SIG-M5 treated with dmso at 0.1 percent for 504 hours (cell line): ENCODE measurements around the gene SCAF11.

ENCODE experiments used
- DNase-seq: peaks from one replicate; lab custom pipeline; 2025; ENCODE audit not compliant: unreplicated experiment; lab: John Stamatoyannopoulos, UW

Gene SCAF11

GRCh38 chr12:45930369-45930768 is 60.0 kb downstream of the SCAF11 start:
- DNase-seq, result no peak

DNA sequence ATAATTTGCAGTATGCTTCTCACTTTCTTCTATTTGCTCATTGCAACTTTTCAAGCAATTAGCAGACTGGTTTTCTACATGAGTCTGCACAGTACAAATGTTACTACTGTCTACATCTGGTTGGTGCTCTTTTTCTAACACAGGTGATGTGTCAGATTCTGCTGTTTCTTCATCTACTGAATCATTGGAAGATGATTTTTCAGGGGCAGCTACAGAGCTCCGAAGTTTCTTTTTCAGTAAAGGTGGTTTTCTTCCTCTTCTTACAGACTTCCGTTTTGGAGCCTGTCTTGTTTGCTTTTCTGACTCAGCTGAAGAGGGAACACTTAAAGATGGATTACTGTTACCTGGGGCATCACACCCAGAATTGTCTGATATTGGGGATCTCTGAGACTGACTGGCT is 62.1 kb downstream of the SCAF11 start:
- DNase-seq, result no peak

GRCh38 chr12:45918818-45919217 is 71.6 kb downstream of the SCAF11 start:
- DNase-seq, result no peak

- DNase-seq, result no peak
Measured at GRCh38 chr12:45915405-45915804, 75.0 kb downstream of the SCAF11 start.

GRCh38 chr12:45914090-45914489 is 76.3 kb downstream of the SCAF11 start:
- no peak for DNase-seq

DNA sequence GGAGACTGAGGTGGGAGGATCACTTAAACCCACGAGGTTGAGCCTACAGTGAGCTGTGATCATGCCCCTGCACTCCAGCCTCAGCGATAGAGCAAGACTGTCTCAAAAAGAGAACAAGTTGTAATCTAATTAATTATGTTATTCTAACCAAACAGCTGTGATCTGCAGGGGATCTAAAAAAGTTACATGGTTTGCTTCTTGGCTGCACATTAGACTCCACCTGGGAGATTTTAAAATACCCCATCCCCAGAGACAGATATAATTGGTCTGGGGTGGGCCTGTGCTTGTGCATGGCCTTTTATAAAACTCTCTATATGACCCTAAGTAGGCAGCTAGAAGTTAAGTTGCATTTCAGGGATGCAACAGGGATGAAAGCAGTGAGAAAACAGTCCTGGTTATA is 76.7 kb downstream of the SCAF11 start:
- no peak for DNase-seq

- DNase-seq, result no peak
Measured at GRCh38 chr12:45912774-45913173, 77.6 kb downstream of the SCAF11 start.

GRCh38 chr12:45909041-45909713 is 81.2 kb downstream of the SCAF11 start:
- DNase-seq, result no peak

DNA sequence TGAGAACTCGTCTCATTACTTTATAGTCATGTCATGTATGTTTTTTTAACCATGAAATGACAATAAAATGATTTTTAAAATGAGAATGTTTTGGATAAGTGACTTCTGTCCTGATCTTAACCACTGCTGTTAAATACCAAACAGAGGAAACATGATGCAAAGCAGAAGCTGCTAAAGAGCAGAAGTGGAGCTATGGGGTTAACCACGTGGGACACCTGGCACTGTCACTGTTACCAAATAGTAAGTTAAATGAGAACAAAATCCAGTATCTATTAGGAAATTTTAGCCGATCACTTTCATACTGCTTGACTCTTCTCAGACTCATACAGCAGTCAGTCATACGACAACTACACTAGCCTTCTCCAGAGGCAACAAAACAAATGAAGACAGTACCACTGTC is 82.4 kb downstream of the SCAF11 start:
- DNase-seq, result peak; percentile 37

GRCh38 chr12:45898094-45898493 is 92.3 kb downstream of the SCAF11 start:
- no peak for DNase-seq

- DNase-seq, result no peak
Measured at GRCh38 chr12:45895961-45896360, 94.4 kb downstream of the SCAF11 start.

- no peak for DNase-seq
Measured at GRCh38 chr12:45893240-45893639, 97.1 kb downstream of the SCAF11 start.

DNA sequence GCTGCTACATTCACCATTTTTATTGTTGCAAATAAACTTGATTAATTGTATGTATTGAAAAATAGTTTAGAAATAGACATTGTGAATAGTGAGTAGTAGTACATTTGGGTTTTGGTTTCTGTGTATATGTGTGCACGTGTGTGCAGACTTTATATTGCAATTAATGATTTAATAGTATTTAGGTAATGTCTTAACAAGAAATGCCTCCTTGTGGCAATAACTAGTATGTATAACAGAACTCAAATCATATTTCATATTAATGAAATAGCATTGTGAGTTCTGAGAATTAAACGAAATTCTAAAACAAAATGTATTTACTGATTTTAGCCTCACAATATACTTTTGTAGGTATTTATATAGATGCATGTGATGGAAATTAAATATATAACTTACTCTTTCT is 100.1 kb downstream of the SCAF11 start:
- DNase-seq, result no peak

GRCh38 chr12:45887544-45887943 is 102.8 kb downstream of the SCAF11 start:
- no peak for DNase-seq

DNA sequence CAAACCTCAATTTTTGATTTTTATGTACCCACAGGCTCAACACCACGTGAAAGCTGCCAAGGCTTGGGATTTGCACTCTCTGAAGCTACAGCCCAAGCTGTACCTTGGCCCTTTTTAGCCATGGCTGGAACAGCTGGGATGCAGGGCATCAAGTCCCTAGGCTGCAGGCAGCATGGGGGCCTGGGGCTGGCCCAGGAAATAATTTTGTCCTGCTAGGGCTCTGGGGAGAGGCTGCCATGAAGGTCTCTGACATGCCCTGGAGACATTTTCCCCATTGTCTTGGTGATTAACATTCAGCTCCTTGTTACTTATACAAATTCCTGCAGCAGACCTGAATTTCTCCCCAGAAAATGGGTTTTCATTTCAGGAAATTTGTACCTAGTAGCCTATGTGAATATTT is 103.7 kb downstream of the SCAF11 start:
- DNase-seq, result no peak

DNA sequence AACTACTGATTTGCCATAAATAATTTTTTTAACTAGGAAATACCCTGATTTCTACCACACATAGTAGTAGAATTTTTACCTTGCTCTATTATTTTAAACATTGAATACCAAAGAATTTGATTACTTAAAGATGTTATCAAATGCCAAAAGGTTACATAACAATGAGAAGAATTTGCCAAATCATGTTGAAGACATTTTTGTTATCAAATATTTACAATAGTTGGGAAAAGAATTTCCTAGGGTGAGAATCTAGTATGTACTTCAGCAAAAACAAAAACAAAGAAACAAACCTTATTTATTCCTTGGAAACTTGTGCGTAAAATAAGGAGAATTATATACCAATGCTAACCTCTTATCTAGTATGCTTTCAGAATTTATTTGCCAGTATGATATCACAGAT is 107.2 kb downstream of the SCAF11 start:
- DNase-seq, result no peak

DNA sequence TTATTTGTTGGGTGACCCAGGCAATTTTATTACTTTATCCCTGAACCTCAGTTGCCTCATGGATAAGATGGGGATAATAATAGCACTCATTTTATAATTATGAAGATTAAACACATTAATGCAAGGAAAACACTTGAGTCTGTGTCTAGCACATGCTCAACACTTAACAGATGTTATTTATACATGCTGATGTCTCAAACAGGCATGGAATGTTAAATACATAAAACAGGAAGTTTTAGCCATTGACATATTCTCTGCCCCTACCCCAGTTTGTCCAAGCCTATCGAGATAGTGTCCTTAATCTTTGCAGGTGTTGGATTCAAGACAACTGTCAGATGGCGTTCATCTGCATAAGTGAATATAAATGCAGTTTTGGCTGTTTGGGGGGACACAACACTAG is 109.8 kb downstream of the SCAF11 start:
- no peak for DNase-seq

DNA sequence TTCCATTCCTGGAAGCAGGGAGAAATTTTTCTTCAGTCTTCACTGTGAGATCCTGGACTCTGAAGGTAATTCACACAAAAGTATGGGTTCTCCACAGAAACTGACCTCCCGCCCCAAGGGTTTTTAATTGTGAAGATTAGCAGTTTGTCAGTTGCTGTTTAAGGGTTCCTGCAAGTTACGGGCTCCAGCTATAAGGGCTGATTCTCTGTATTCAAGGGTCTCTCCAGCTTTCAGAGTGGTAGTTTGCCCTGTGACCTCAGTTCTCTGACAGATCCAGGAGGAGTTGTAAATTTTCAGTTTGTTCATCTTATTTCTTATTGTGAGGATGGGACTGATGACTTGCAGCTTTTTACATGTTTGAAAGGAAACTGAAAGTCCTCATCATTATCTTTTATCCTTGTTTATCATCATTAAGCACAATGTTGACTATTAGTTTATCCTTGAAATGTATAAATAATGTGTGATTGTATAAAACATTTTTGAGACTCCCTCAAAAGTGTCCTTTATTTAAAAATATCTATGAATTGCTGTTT is 110.9 kb downstream of the SCAF11 start:
- DNase-seq, result no peak

DNA sequence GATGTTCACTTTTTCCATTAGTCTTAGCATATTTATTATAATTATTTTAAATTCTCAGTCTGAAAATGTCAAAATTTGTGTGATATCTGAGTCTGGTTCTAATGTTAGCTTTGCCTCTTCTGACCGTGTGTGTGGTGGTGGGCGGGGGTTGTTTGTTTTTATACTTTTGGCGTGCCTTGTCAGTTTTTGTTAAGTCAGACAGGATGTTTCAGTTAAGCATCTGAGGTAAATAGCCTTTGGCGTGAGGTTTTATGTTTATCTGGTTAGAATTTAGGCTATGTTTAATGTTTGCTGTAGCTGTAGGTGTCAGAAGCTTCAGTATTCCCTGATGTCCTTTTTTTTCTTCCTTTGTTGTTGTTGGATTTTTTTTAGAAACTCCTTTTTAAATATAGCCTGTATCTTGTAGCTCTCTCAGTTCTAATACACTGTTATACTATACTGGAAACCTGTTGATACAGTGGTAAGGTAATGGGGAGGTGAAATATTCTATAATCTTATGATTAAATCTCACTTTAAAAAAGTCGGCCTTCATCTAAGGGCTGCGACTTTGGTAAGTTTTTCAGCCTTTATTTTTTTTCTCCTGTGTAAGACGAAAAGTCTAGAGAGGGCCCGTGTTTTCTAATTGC is 111.6 kb downstream of the SCAF11 start:
- no peak for DNase-seq

DNA sequence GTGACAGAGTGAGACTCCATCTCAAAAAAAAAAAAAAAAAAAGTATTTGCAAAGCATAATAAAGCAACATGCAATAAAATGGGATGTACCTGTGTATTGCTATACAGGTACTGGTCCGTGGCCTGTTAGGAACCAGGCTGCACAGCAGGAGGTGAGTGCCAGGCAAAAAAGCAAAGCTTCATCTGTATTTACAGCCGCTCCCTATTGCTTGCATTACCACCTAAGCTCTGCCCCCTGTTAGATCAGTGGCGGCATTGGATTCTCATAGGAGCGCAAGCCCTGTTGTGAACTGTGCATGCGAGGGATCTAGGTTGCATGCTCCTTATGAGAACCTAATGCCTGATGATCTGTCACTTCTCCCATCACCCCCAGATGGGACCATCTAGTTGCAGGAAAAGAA is 113.3 kb downstream of the SCAF11 start:
- DNase-seq, result no peak

GRCh38 chr12:45872446-45872845 is 117.9 kb downstream of the SCAF11 start:
- DNase-seq, result no peak
